22Rv1 (cell line): ENCODE results near the gene GH1.

Source experiments
- ZFX ChIP-seq: fragments of 450-650 bp; IDR thresholded peaks from 2 replicates; pipeline ENCODE4 v1.6.1; 2017; ENCODE audit warnings: antibody characterized with exemption, borderline replicate concordance
- TF ChIP-seq, protein P1 (sequence below): fragments of 450-650 bp; IDR thresholded peaks from 2 replicates; pipeline ENCODE4 v1.5.1; 2017; ENCODE audit warnings: mild to moderate bottlenecking

DNA sequence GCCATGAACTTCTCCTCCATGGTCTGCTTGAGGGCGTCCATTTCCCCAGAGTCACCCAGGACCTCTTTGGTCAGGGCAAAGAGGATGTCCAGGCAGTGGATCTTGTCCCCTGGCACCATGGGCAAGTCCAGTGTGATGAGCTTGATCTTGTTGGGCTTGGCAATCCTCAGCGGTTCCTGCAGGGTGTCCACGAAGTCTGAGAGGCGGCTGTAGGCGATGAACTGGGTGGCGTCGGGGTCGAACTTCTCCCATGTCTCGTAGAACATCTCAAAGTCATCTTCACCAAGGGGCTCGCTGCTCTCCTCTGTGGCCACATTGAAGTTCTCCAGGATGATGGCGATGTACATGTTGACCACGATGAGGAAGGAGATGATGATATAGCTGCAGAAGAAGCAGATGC lies 22.5 kb upstream of the GH1 start:
- TF ChIP-seq, protein P1, sequence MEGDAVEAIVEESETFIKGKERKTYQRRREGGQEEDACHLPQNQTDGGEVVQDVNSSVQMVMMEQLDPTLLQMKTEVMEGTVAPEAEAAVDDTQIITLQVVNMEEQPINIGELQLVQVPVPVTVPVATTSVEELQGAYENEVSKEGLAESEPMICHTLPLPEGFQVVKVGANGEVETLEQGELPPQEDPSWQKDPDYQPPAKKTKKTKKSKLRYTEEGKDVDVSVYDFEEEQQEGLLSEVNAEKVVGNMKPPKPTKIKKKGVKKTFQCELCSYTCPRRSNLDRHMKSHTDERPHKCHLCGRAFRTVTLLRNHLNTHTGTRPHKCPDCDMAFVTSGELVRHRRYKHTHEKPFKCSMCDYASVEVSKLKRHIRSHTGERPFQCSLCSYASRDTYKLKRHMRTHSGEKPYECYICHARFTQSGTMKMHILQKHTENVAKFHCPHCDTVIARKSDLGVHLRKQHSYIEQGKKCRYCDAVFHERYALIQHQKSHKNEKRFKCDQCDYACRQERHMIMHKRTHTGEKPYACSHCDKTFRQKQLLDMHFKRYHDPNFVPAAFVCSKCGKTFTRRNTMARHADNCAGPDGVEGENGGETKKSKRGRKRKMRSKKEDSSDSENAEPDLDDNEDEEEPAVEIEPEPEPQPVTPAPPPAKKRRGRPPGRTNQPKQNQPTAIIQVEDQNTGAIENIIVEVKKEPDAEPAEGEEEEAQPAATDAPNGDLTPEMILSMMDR = no peak
- TF ChIP-seq ZFX = no peak
